ENCODE measurements around the gene RNF168.
"Not testable (repeated sequence)": the region's sequence is repeated elsewhere in the genome, so short reads cannot be mapped to it uniquely, and the experiment has no call there.

DNA sequence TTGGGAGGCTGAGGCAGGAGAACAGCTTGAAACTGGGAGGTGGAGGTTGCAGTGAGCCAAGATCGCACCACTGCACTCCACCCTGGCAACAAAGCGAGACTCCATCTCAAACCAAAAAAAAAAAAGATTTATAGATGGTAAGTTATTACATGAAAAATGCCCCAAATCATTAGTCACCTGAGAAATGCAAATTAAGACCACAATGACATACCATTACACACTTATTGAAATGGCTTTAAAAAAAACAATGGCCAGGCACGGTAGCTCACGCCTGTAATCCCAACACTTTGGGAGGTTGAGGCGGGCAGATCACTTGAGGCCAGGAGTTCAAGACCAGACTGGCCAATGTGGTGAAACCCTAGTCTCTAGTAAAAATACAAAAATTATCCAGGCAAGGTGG is 81.9 kb downstream of the RNF168 start:
- not testable (repeated sequence) for TF ChIP-seq POLR2A (IDR thresholded peaks at IDR 0.05; ENCODE audit: low read depth, low read length); TAF1 (IDR thresholded peaks at IDR 0.05; ENCODE audit: borderline replicate concordance, low read depth, low read length); POLR2AphosphoS5 (IDR thresholded peaks at IDR 0.05; ENCODE audit: low read depth, low read length)

Measured in GM12892 (cell line).